A549 (cell line): ENCODE data around the gene APOBEC3A.

Source experiments
- CTCF ChIP-seq: fragments of >200 bp; sonication (Bioruptor Twin); formaldehyde crosslinking; IDR thresholded peaks from 3 replicates; pipeline ENCODE4 v1.5.1; 2016
- EHMT2 ChIP-seq: fragments of 200-600 bp; sonication (generic); IDR thresholded peaks from 2 replicates; pipeline ENCODE4 v1.6.1; 2016; ENCODE audit warnings: antibody characterized with exemption, low read depth, mild to moderate bottlenecking, moderate library complexity
- POLR2A ChIP-seq: IDR thresholded peaks from 2 replicates; pipeline ENCODE4 v1.6.1; 2012; ENCODE audit warnings: mild to moderate bottlenecking, low read length
- RAD21 ChIP-seq, 2 experiments: fragments of >200 bp in 1 of 2; sonication (Bioruptor Twin) in 1 of 2; formaldehyde crosslinking in 1 of 2; IDR thresholded peaks in 1 of 2; conservative IDR thresholded peaks in 1 of 2; 2 replicates in 1 of 2; 3 replicates in 1 of 2; pipeline ENCODE4 v1.6.1; 2012 to 2018; ENCODE audit warnings: inconsistent platforms in 1 of 2
- RFX5 ChIP-seq: fragments of 450-650 bp; IDR thresholded peaks from 2 replicates; pipeline ENCODE4 v1.7.1; 2014; ENCODE audit warnings: antibody characterized with exemption, mild to moderate bottlenecking, moderate library complexity
- SMC3 ChIP-seq: fragments of >200 bp; sonication (Bioruptor Twin); formaldehyde crosslinking; IDR thresholded peaks from 3 replicates; pipeline ENCODE4 v1.6.1; 2018; ENCODE audit warnings: inconsistent platforms
- TF ChIP-seq, protein P1 (sequence below): IDR thresholded peaks from 2 replicates; pipeline ENCODE4 v1.6.1; 2012

DNA sequence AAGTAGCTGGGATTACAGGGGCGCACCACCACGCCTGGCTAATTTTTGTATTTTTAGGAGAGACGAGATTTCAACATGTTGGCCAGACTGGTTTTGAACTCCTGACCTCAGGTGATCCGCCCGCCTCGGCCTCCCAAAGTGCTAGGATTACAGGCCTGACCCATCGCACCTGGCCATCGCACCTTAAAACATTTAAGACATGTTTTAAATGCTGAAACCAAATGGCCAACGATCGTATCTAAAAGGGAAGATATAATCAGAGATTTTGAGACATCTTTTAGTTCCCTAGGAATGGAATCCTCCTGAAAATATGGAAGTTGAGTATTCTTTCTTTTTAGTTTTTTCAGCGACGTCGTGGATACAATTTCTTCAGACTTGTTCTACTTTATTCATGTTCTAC is 21.8 kb upstream of the APOBEC3A start:
- TF ChIP-seq CTCF = no peak
- TF ChIP-seq POLR2A = no peak
- no peak for TF ChIP-seq RFX5
- no peak for TF ChIP-seq RAD21 (conservative IDR thresholded peaks at IDR 0.05 in 1 of 2, IDR thresholded peaks at IDR 0.05 in 1 of 2)
- TF ChIP-seq, protein P1, sequence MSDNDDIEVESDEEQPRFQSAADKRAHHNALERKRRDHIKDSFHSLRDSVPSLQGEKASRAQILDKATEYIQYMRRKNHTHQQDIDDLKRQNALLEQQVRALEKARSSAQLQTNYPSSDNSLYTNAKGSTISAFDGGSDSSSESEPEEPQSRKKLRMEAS = no peak
- no peak for TF ChIP-seq SMC3
- no peak for TF ChIP-seq EHMT2
